SK-N-SH (cell line): Measurements from ENCODE around the gene DAB1. TPM values are rescaled to one million over a fixed set of nuclear protein-coding genes. Genes with fewer than 3 reads are reported as not detected.

Experiments used
- CTCF ChIA-PET: fragments of 300-600, 350-600 bp; formaldehyde crosslinking; extraction: SDS; loops from one replicate; lab custom pipeline; 2021; lab: Yijun Ruan, JAX
- POLR2A ChIA-PET: fragments of 350-600 bp; sonication (Branson Sonifier 250); formaldehyde crosslinking; extraction: SDS; loops from one replicate; lab custom pipeline; 2020; ENCODE audit warnings: antibody characterized with exemption, inconsistent platforms; lab: Yijun Ruan, JAX
- DNase-seq: peaks from one replicate; pipeline ENCODE4 v3.0.0; 2012
- H2AFZ ChIP-seq: fragments of 200-600 bp; sonication (generic); 2 replicates; pipeline ENCODE4 v1.8.1; 2016; ENCODE audit warnings: antibody characterized with exemption, mild to moderate bottlenecking, low read depth
- H3F3A ChIP-seq: fragments of 200-600 bp; sonication (generic); replicated peaks from 2 replicates; pipeline ENCODE3; 2016; ENCODE audit warnings: antibody characterized with exemption, mild to moderate bottlenecking; ENCODE audit not compliant: insufficient read depth
- H3K27ac ChIP-seq, 2 experiments: fragments of 200-500 bp in 1 of 2; fragments of 200-600 bp in 1 of 2; sonication (Bioruptor generic) in 1 of 2; sonication (generic), shearing (Covaris generic) in 1 of 2; 2 replicates each; pipeline versions ENCODE4 v1.5.1 to v1.6.1; 2014 to 2016; ENCODE audit warnings: low read depth in 2 of 2, inconsistent platforms in 1 of 2, low read length in 1 of 2, mild to moderate bottlenecking in 1 of 2, mixed read lengths in 1 of 2
- H3K27me3 ChIP-seq: fragments of 200-600 bp; sonication (generic), shearing (Covaris generic); 2 replicates; pipeline ENCODE4 v1.6.1; 2016; ENCODE audit warnings: mixed run types; ENCODE audit not compliant: insufficient read depth
- H3K36me3 ChIP-seq, 2 experiments: fragments of 200-500 bp in 1 of 2; fragments of 200-600 bp in 1 of 2; sonication (Bioruptor generic) in 1 of 2; sonication (generic) in 1 of 2; replicated peaks in 1 of 2; 2 replicates each; pipeline versions ENCODE3 to v1.5.1; 2014 to 2016; ENCODE audit warnings: low read length in 1 of 2, mild to moderate bottlenecking in 1 of 2; ENCODE audit not compliant: insufficient read depth in 2 of 2, control insufficient read depth in 1 of 2
- H3K4me1 ChIP-seq, 2 experiments: fragments of 200-500 bp in 1 of 2; fragments of 200-600 bp in 1 of 2; sonication (Bioruptor generic) in 1 of 2; sonication (generic), shearing (Covaris generic) in 1 of 2; 2 replicates each; pipeline versions ENCODE4 v1.5.1 to v1.6.1; 2014 to 2016; ENCODE audit warnings: low read depth in 1 of 2, low read length in 1 of 2, mixed run types in 1 of 2; ENCODE audit not compliant: insufficient read depth in 2 of 2, control insufficient read depth in 1 of 2
- H3K4me2 ChIP-seq: fragments of 200-600 bp; sonication (generic), shearing (Covaris generic); 2 replicates; pipeline ENCODE4 v1.6.1; 2017; ENCODE audit warnings: mixed run types
- H3K4me3 ChIP-seq, 2 experiments: fragments of 200-500 bp in 1 of 2; fragments of 200-600 bp in 1 of 2; sonication (Bioruptor generic) in 1 of 2; sonication (generic), shearing (Covaris generic) in 1 of 2; 2 replicates each; pipeline versions ENCODE4 v1.5.1 to v1.8.1; 2014 to 2016; ENCODE audit warnings: low read depth in 2 of 2, inconsistent platforms in 1 of 2, low read length in 1 of 2, mild to moderate bottlenecking in 1 of 2, mixed read lengths in 1 of 2, moderate library complexity in 1 of 2
- H3K79me2 ChIP-seq: fragments of 200-600 bp; sonication (generic); 2 replicates; pipeline ENCODE4 v1.8.1; 2017; ENCODE audit warnings: mild to moderate bottlenecking; ENCODE audit not compliant: insufficient read depth
- H3K9ac ChIP-seq: fragments of 200-600 bp; sonication (generic); 2 replicates; pipeline ENCODE4 v1.6.1; 2017; ENCODE audit warnings: mixed run types
- H3K9me2 ChIP-seq: fragments of 200-600 bp; sonication (generic); 2 replicates; pipeline ENCODE4 v1.6.1; 2017; ENCODE audit warnings: mixed run types
- H3K9me3 ChIP-seq: fragments of 200-600 bp; sonication (generic); 2 replicates; pipeline ENCODE4 v1.6.1; 2017; ENCODE audit warnings: mixed run types, mild to moderate bottlenecking, moderate library complexity
- H4K20me1 ChIP-seq: fragments of 200-600 bp; sonication (generic); 2 replicates; pipeline ENCODE4 v1.6.1; 2017; ENCODE audit warnings: mild to moderate bottlenecking, mixed run types; ENCODE audit not compliant: insufficient read depth
- CTCF ChIP-seq: fragments of 200-600 bp; sonication (generic); IDR thresholded peaks from 2 replicates; pipeline ENCODE4 v1.6.1; 2017; ENCODE audit warnings: antibody characterized with exemption, mild to moderate bottlenecking, moderate library complexity
- FOSL2 ChIP-seq: IDR thresholded peaks from 2 replicates; pipeline ENCODE4 v1.4.0; 2012; ENCODE audit warnings: low read depth, mild to moderate bottlenecking, moderate library complexity, borderline replicate concordance
- GATA2 ChIP-seq: sonication (generic); formaldehyde crosslinking; IDR thresholded peaks from 2 replicates; pipeline ENCODE4 v1.5.0; 2020; ENCODE audit warnings: mild to moderate bottlenecking, missing genetic modification reagents
- MAX ChIP-seq: IDR thresholded peaks from 2 replicates; pipeline ENCODE4 v1.4.0; 2012; ENCODE audit warnings: low read depth
- NFIC ChIP-seq: IDR thresholded peaks from 2 replicates; pipeline ENCODE4 v1.4.0; 2012; ENCODE audit warnings: borderline replicate concordance
- NRF1 ChIP-seq: IDR thresholded peaks from 2 replicates; pipeline ENCODE4 v1.6.1; 2012; ENCODE audit warnings: low read depth, mild to moderate bottlenecking, low read length
- POLR2AphosphoS5 ChIP-seq: IDR thresholded peaks from 2 replicates; pipeline ENCODE4 v1.6.1; 2012; ENCODE audit warnings: low read depth, low read length
- RCOR1 ChIP-seq: fragments of 150-350 bp; IDR thresholded peaks from 2 replicates; pipeline ENCODE4 v1.6.1; 2017; ENCODE audit warnings: antibody characterized with exemption, low read length
- RFX5 ChIP-seq: IDR thresholded peaks from 2 replicates; pipeline ENCODE4 v1.6.1; 2012; ENCODE audit warnings: mild to moderate bottlenecking, improper control_type of control experiment, low read length
- TAF1 ChIP-seq: IDR thresholded peaks from 2 replicates; pipeline ENCODE4 v1.6.1; 2012; ENCODE audit warnings: low read depth, mild to moderate bottlenecking, low read length, moderate library complexity, borderline replicate concordance
- WGBS: methylation state at CpG from one replicate; pipeline ENCODE4 v1.1.6; 2017; ENCODE audit warnings: low lambda C conversion rate; 5-methylcytosine and 5-hydroxymethylcytosine counted together
- polyA plus RNA-seq, 3 experiments: library from polyadenylated mRNA; depleted of rRNA; stranded (reverse); fragments of >200 nt; gene quantifications; 2 replicates each; pipeline ENCODE4 v1.2.3, GENCODE V29; 2012
- TF ChIP-seq, protein P1 (sequence below): IDR thresholded peaks from 2 replicates; pipeline ENCODE4 v1.6.1; 2012; ENCODE audit warnings: mild to moderate bottlenecking, low read depth, low read length, moderate library complexity
- TF ChIP-seq, protein P2 (sequence below): IDR thresholded peaks from 2 replicates; pipeline ENCODE4 v1.4.0; 2012; ENCODE audit warnings: low read depth, borderline replicate concordance

Gene DAB1
- polyA plus RNA-seq, 1 of the 3 experiments (the other 2 are of a cell fraction), result 2.9 TPM

GRCh38 chr1:57003398-57004139 is 420.3 kb downstream of the DAB1 start:
- peaks cover 0 to 11% of the 10 kb centered on the region in 2 experiments; a peak in 2 of 4 replicates for H3K4me1 ChIP-seq
- no peaks in the 10 kb centered on the region for H3K27me3 ChIP-seq
- no peak for DNase-seq
- H3K4me2 ChIP-seq, result no peak overlapping the region
- no peak overlapping the region for H3K27ac ChIP-seq
- H3K9me3 ChIP-seq, result no peaks in the 10 kb centered on the region
- no peaks in the 10 kb centered on the region for H3K36me3 ChIP-seq
- no peaks in the 10 kb centered on the region for H3K9me2 ChIP-seq
- CTCF ChIA-PET, result interaction anchor here (1.5 kb wide), 1 partner anchor 11 kb away, joined by 3 read pairs; no protein-coding TSS in a partner anchor
- POLR2A ChIA-PET, result no interaction called here
- H2AFZ ChIP-seq, result no peak overlapping the region
- no peaks in the 10 kb centered on the region for H4K20me1 ChIP-seq
- no peak for TF ChIP-seq MAX
- no peak for TF ChIP-seq TAF1
- no peak for TF ChIP-seq CTCF
- no peak for TF ChIP-seq NFIC
- no peak for TF ChIP-seq GATA2 (CRISPR knock-in tag)
- no peak for TF ChIP-seq NRF1
- TF ChIP-seq, protein P1, sequence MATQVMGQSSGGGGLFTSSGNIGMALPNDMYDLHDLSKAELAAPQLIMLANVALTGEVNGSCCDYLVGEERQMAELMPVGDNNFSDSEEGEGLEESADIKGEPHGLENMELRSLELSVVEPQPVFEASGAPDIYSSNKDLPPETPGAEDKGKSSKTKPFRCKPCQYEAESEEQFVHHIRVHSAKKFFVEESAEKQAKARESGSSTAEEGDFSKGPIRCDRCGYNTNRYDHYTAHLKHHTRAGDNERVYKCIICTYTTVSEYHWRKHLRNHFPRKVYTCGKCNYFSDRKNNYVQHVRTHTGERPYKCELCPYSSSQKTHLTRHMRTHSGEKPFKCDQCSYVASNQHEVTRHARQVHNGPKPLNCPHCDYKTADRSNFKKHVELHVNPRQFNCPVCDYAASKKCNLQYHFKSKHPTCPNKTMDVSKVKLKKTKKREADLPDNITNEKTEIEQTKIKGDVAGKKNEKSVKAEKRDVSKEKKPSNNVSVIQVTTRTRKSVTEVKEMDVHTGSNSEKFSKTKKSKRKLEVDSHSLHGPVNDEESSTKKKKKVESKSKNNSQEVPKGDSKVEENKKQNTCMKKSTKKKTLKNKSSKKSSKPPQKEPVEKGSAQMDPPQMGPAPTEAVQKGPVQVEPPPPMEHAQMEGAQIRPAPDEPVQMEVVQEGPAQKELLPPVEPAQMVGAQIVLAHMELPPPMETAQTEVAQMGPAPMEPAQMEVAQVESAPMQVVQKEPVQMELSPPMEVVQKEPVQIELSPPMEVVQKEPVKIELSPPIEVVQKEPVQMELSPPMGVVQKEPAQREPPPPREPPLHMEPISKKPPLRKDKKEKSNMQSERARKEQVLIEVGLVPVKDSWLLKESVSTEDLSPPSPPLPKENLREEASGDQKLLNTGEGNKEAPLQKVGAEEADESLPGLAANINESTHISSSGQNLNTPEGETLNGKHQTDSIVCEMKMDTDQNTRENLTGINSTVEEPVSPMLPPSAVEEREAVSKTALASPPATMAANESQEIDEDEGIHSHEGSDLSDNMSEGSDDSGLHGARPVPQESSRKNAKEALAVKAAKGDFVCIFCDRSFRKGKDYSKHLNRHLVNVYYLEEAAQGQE, result no peak
- TF ChIP-seq POLR2AphosphoS5, result no peak
- no peak for TF ChIP-seq RCOR1
- no peak for TF ChIP-seq FOSL2
- TF ChIP-seq, protein P2, sequence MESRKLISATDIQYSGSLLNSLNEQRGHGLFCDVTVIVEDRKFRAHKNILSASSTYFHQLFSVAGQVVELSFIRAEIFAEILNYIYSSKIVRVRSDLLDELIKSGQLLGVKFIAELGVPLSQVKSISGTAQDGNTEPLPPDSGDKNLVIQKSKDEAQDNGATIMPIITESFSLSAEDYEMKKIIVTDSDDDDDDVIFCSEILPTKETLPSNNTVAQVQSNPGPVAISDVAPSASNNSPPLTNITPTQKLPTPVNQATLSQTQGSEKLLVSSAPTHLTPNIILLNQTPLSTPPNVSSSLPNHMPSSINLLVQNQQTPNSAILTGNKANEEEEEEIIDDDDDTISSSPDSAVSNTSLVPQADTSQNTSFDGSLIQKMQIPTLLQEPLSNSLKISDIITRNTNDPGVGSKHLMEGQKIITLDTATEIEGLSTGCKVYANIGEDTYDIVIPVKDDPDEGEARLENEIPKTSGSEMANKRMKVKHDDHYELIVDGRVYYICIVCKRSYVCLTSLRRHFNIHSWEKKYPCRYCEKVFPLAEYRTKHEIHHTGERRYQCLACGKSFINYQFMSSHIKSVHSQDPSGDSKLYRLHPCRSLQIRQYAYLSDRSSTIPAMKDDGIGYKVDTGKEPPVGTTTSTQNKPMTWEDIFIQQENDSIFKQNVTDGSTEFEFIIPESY, result no peak
- no peak for TF ChIP-seq RFX5
- 41% methylated on average over 4 of the region's 4 CpGs for WGBS
- no peak overlapping the region for H3K9ac ChIP-seq
- H3K4me3 ChIP-seq, result no peak overlapping the region
- H3F3A ChIP-seq, result no peaks in the 10 kb centered on the region
- no peaks in the 10 kb centered on the region for H3K79me2 ChIP-seq
